ENCODE results near the gene LZTFL1.

The LZTFL1 gene

GRCh38 chr3:45807133-45807532 is 34.8 kb downstream of the LZTFL1 start:
- no peak for DNase-seq

DNA sequence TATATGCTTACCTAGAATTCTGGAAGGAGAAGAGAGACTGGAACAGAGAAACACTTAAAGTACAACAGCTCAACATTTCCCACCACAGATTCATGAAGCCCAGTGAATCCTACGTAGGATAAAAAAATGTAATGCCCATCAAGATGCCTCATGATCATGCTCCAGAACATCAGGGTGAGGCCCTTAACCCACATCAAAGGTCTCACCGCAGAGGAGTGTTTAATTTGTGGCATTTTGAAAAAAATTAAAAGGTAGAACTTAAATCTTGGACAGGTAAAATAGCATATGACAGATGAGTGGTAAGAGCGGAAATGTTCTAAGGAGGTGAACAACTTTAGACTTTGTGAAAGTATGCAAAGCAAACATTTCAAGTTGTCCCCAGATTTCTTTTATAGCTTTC is 35.8 kb downstream of the LZTFL1 start:
- no peak for DNase-seq

DNA sequence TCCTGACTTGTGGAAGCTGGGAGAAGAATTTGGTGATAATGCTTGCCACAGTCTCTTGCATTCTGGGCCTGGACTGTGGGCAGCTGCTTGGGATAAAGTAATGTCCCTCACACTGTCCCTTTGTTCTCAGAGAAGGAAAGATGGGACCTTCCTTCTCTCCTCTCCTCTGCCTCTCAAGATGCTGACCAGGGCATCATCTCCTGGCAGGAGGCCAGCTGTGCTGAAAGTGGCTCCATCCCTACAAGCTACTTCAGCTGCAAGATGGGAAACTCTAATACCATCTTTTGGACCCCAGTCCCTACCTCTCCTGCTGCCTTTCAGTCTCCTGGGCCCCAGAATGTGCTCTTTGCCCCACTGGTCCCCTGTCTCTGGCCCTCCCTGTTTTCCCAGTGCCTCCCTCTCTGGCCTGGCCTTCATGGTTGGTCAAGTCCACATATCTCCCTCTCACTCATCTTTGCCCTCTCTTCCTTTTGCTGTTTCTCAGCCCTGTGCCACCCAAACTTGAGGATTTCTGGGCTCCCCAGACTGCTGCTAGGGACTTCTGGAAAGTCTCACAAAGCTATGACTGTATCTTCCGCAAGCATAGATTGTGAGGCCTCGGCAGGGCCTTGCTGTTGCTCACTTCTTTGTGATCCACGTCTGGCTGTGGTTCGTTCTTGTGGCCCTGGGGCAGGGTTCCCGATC is 38.5 kb downstream of the LZTFL1 start:
- no peak for DNase-seq

GRCh38 chr3:45802146-45802545 is 39.8 kb downstream of the LZTFL1 start:
- no peak for DNase-seq

DNA sequence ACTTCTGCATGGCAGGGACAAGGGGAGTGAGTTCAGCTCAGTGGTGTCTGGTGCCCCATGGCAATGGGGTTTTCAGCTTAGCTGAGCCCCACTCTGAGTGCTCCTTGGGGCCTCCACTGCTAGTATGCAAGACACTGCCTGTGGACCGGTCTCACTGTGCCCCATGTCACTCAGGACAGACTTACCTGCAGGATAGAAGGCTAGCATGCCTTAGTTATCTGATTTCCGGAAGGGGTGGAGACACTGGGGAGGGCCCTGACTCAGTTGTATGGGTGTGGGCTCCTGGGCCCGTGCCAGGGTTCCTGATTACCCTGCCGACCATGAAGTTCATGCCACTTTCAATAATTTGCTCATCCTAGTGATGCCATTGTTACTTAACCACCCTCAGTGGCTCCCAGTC is 41.3 kb downstream of the LZTFL1 start:
- DNase-seq, result no peak

DNA sequence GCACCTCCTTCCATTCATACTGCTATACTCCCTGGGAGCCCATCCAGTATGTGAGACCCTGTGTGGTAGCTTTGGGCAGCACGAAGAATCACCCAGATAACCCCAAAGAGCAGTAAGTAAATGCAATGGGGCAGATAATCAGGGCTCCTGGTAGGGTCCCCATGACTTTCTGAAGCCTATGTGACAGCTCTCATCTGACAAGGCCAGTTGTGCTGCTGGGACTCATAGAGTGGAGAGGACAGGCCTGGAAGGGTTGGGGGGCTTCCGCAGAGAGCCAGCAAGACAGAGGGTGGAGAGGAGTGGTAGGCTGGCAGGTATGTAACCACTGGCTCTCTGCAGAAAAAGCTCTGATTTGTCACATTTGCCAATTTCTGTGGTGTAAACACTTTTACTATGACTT is 42.3 kb downstream of the LZTFL1 start:
- DNase-seq, result no peak

DNA sequence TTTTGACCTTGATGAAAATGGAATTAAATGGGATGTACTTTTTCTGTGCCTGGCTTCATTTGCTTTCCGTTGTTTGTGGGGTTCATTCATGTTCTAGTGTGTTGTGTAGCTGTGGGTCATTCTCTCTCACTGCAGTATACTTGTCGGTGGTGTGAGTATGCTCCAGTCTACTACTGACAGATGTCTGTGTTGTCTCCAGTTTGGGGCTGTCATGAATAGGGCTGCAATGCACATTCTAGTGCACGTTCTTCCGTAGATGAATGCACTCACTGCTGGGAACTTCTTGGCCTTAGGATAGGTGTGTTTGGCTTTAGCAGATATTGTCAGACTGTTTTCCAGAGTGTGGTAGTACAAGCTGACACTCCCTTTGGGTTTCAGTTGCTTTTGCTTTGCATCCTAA is 43.9 kb downstream of the LZTFL1 start:
- no peak for DNase-seq

DNA sequence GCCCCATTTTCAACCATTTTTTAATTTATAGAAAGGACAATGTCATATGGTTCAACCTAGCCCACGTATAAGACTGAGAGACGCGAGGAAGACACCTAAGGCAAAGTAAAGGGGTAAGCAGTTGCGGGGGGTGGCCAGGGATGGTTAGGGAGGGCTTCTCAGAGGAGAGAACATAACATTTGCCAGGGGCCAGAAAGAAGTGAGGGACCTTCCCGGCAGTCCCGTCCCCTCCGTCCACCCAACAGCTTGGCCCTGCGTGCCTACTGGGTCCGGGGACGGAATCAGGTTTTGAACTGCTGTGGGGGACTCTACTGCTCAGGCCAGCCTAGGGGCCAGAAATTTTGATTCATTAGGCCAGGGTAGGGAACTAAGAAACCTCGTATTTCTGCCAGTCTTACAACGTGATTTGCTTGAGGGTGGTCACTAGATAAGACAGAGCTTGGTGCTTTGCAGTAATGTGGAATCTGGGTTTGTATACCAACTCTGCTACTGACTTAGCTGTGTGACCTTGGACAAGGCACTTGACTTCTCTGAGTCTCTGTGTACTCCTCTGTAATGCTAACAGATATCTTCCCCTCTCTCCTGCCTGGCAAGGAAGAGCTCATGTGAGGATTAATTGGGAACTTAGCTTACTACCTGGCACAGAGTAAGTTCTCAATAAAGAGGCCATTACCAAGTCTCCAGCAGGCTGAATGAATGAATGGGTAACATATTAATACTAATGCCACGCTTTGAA is 44.8 kb downstream of the LZTFL1 start:
- DNase-seq, result no peak

- DNase-seq, result no peak
These were observed 45.8 kb downstream of the LZTFL1 start, which contains the start of gene SLC6A20 for GRCh38 chr3:45795882-45796765. TSS of gene SLC6A20 (minus strand) at chr3:45796536. CDS start at chr3:45796419, 117 bp downstream.

DNA sequence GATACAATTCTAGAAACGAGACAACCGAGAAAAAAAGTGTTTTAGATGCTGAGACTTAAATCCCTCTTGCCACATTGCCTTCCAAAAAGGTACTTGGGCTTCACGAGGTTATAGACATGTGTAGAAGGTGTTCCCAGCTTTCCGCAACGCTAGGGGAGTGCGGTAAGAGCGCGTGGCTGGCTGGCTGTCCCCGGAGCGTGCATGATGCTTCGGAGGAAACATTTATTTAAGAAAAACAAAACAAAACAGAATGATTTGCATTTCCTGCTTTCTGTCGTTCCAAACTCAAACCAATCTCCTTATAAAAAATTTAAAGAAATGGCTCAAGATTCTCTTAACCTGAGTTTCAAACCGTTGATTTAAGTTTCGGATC is 46.4 kb downstream of the LZTFL1 start:
- no peak for DNase-seq

DNA sequence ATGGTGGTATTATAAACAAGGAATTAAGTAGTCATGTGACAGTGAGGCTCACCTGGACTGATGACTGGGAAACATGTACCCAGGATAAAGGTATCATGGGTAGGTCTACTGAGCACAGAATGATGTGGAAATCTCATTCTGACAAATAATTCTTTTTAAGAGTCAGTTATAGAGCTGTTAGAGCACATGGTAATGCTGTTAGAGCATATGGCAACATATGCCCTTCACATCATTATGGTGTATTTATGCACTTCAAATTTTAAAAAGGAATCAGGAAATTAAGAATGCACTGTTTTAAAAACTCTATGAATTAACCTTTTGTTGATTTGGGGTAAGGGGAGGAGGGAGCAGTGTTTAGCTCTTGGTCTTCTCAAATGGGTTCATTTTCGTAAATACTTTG is 47.3 kb downstream of the LZTFL1 start:
- DNase-seq, result no peak

DNA sequence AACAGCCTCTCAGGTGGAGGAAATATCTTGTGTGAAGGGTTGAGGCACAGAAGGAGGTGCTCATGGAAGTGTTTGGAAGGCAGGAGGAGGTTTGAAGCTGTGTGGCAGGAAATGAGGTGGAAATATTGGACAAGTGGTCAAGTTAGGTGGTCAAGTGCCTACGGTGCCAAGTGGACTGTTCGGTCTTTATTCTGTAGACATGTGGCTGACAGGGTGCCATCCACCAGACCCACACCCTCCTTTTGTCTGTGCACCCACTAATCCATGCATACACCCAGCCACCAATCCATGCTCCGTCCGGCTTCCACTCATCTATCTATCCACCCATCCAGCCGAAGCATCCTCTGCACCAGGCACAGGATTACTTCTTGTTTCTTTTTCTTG is 47.8 kb downstream of the LZTFL1 start:
- DNase-seq, result no peak

DNA sequence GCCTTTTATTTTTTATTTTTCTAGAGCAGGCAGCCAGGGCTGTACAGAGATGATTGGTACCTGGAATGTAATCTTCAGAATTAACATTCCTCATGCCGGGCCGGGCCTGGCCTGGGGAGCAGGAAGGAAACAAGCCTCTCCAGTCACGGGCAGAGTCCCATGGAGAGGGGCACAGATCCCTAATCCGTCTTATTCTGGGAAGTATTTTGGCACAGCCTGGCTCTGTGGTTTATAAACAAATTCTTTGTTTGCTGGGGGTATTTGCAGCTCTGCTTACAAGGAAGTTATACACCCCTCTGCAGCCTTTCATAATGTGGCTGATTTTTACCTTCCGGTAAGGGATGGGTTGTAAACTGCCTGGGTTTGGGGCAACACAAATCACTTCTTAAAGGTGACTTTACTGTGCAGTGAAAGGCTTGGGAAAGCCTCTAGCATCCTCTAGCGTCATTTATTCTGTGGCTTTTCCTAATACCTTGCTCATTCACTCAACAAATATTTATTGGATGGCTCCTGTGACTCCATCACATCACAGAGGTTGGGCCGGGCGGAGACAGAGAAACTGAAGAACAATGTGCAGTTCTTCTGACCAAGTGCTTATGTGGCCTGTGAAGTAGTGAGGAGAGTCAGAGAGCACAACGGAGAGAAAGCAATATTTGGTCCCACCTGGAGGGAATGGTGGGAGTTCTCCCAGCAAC is 48.3 kb downstream of the LZTFL1 start:
- no peak for DNase-seq

DNA sequence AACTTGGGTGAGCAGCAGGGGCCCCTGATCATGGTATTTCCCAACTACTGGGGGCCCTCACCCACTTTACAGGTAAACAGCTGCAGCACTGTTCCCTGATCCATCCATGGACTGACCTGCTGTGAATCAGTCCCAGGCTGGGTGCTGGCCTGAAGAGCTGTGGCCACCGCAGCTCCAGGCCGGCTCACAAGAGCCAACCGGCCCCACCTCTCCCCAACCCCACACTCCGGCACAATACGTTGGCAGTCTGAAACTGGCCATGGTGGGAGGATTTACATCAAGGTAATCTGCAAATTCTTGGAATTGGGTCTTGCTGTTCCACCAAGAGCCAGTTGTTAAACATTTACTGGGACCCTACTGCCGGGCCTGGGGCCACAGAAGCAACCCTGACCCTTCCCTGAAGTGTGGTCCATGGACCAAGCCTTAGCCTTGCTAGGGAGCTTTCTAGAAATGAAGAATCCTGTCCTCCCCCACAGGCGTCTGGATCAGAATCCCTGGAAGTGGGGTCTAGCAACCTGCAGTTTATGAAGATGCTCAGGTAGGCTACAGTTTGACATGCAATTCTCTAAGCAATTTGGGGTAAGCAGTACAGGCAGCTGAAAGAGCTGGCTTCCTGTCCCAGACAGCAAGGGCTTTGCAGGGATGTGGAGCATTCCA is 49.3 kb downstream of the LZTFL1 start:
- no peak for DNase-seq

DNA sequence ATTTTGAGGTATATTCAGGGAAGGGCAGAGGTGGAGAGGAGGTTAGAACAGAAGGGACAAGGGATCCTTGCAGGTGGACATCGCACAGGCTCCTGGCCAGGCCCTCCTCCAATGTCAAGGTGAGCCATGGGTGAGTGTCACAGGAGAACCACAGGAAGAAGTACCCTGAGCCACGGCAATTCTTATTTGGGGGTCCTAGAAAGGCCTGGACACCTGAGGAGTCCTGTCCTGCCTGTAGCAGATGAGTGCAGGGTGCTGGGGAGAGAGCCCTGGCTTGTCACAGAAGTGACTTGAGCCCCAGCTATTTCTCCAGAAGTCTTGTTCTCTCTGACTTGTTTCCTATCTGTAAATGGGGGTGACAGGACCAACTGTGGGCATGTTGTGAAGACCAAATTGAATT is 49.9 kb downstream of the LZTFL1 start:
- no peak for DNase-seq

DNA sequence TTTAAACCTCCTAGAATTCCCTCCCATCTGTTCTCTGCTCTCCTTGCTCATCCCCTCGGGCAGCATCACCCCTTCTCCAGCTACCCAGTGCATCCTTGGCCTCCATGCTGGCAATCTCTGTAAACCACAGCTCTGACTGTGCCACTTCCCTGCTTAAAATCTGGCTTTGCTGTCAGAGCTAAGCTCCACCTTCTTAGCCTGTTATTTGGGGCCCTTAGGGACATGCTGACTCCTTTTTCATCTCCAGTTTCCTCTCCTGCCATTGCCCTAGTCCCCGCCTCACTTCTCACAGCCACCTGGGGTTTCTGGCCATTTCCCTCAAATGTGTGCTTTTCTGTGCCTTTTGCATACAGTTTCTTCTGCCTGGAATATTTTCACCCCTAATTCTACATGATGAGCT is 51.3 kb downstream of the LZTFL1 start:
- DNase-seq, result no peak

DNA sequence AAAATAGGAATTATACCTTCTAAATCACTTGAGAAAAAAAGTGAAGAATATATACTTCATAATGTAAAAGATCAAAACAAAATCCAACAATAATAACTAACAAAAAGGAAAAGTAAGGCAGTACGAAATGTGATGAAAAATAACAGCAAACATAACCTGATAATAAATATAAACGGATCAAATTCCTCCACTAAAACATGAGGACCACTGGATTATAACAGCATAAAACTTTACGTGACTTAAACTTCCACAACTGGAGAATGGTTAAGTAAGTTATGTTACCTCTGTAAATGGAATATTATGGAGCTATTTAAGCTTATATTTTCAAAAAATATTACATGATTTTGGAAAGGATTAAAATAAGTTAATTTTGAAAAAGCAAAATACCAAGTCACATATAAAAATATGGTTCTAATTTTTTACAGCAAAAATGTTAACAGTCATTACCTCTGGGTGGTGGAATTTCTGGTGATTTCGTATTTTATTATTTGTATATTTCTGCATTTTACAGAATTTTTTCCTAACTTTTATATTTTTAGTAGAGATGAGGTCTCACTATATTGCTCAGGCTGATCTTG is 52.6 kb downstream of the LZTFL1 start:
- no peak for DNase-seq

DNA sequence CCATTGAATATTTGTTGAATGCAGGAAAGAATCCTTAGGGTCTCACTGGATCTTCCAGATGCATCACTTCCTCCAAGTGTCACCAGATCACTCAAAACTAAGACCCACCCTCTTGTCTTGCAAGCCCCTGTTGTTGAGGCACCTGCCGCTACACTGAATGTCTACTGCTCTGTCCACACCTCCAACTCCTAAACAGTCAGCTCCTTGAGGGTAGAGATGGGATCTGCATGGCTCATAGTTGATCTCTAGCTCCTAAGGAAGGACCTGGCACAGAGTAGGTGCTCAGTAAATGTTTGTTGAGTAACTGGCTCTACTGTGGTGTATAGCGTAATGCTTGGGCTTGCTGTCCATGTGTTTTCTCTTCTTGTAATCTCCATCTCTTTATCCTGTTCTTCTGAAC is 54.4 kb downstream of the LZTFL1 start:
- no peak for DNase-seq

DNA sequence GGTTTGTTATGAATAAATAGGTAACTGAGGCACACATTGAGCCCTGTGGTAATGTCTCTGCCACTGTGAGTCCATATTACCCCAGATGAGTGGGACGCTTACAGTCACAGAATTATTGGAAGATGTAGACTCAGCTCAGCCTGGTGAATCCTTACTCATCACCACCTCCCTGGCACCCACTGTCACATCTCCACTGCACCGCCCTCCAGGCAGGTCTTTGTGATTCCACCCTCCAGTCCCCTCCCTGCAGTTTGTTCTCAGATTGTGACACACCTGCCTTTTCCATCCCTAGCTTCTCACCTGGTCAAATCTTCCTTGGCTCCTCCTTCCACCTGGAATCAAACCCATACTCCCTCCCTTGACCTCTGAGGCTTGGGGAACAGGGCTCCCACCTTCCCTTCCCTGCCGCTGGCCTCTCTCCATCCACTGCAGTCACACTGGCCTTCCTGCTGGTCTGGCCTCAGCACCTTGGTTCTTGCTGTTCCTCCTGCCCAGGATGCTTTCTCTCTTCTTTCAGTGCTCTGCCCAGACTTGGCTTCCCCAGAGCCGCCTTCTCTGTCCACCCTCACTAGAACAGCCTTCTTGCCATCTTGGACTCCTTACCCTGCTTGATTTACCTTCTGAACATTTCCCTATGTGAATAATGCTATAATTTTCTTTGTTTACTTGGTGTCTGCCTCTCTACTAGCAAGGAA is 55.0 kb downstream of the LZTFL1 start:
- DNase-seq, result no peak

DNA sequence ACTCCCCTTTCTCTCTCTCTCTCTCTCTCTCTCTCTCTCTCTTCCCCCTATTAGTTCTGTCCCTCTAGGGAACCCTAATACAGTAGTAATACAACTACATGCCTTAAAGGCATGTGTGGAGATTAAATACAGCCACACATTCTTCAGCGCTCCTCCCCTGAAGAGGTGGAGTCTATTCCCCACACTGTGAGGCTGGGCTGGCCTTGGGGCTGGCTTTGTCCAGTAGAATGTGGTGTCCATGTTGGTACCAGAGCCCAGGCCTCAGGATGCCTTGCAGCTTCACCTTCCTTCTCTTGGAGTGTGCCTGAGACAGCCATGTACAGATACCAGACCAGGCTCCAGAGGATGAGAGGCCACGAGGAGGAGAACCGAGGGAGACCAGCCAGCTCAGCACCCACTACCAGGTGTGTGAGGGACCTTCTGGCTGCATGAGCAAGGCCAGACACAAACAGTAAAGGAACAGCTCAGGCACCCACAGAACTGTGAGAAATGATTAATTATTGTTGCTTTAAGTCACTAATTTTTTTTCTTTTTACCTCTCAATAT is 56.2 kb downstream of the LZTFL1 start:
- DNase-seq, result no peak

DNA sequence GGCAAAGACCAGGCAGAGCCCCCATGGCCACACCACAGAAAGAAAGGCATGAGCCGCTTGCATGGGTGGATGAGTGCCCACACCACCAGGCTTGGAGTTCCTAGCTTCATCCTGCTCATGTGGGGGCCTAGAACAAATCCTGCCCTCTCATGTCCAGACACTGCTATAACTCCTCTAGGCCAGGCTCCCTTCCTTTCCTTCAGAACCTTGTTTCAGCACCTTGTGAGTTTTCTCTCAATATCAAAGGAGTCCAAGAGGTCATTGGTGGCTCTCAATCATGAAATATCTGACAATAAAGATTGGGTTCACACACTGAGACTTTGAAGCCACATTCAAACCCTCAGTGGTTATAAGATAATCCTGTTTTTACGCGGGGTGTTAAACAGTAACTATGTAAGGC is 58.3 kb downstream of the LZTFL1 start:
- DNase-seq, result no peak
